ENCODE data around the gene MVB12B.

Gene MVB12B

GRCh38 chr9:126388964-126389708 lies 62.5 kb downstream of the MVB12B start:
- no peak for DNase-seq

- DNase-seq = no peak
Observed at GRCh38 chr9:126389992-126390391, 63.4 kb downstream of the MVB12B start.

GRCh38 chr9:126390923-126391322 lies 64.3 kb downstream of the MVB12B start:
- no peak for DNase-seq

- DNase-seq = no peak
Observed at GRCh38 chr9:126391713-126392661, 65.4 kb downstream of the MVB12B start.

GRCh38 chr9:126392662-126393371 lies 66.2 kb downstream of the MVB12B start:
- DNase-seq = no peak

- DNase-seq = no peak
Observed at GRCh38 chr9:126393876-126394275, 67.2 kb downstream of the MVB12B start.

- no peak for DNase-seq
Observed at GRCh38 chr9:126394802-126395201, 68.2 kb downstream of the MVB12B start.

- DNase-seq = no peak
Observed at GRCh38 chr9:126395439-126396212, 69.0 kb downstream of the MVB12B start.

GRCh38 chr9:126397056-126397455 lies 70.4 kb downstream of the MVB12B start:
- peak; percentile 9 for DNase-seq

- peak; percentile 62 for DNase-seq
Observed at GRCh38 chr9:126398403-126399058, 71.9 kb downstream of the MVB12B start.

GRCh38 chr9:126399251-126399650 lies 72.6 kb downstream of the MVB12B start:
- no peak for DNase-seq

GRCh38 chr9:126399789-126400188 lies 73.2 kb downstream of the MVB12B start:
- no peak for DNase-seq

GRCh38 chr9:126400571-126400970 lies 73.9 kb downstream of the MVB12B start:
- DNase-seq = no peak

GRCh38 chr9:126401107-126401506 lies 74.5 kb downstream of the MVB12B start:
- DNase-seq = no peak

GRCh38 chr9:126401581-126401980 lies 75.0 kb downstream of the MVB12B start:
- DNase-seq = no peak

- DNase-seq = no peak
Observed at GRCh38 chr9:126403397-126403796, 76.8 kb downstream of the MVB12B start.

GRCh38 chr9:126404459-126404858 lies 77.8 kb downstream of the MVB12B start:
- no peak for DNase-seq

GRCh38 chr9:126406075-126406667 lies 79.5 kb downstream of the MVB12B start:
- DNase-seq = no peak

GRCh38 chr9:126407114-126407870 lies 80.7 kb downstream of the MVB12B start:
- DNase-seq = no peak

- no peak for DNase-seq
Observed at GRCh38 chr9:126408004-126408403, 81.4 kb downstream of the MVB12B start.

GRCh38 chr9:126410229-126410628 lies 83.6 kb downstream of the MVB12B start:
- DNase-seq = no peak
